Trophoblast cell (in vitro differentiated cells and primary cell): Measurements from ENCODE around the gene RAB7A.
"Not testable (repeated sequence)": the region's sequence is repeated elsewhere in the genome, so short reads cannot be mapped to it uniquely, and the experiment has no call there.

Experiments used
- DNase-seq, 2 donors: peaks; one replicate each; pipeline ENCODE4 v3.0.0-alpha.2; 2016
- H2AFZ ChIP-seq: 2 replicates; pipeline ENCODE4 v1.6.1; 2013; ENCODE audit warnings: low read length, moderate library complexity, mild to moderate bottlenecking; ENCODE audit not compliant: insufficient read depth, poor library complexity
- H2AK5ac ChIP-seq: 2 replicates; pipeline ENCODE4 v1.6.1; 2013; ENCODE audit warnings: mild to moderate bottlenecking, low read length
- H2BK120ac ChIP-seq: 2 replicates; pipeline ENCODE4 v1.6.1; 2013; ENCODE audit warnings: low read length, mild to moderate bottlenecking, moderate library complexity; ENCODE audit not compliant: insufficient read depth, poor library complexity
- H2BK12ac ChIP-seq: 2 replicates; pipeline ENCODE4 v1.6.1; 2013; ENCODE audit warnings: mild to moderate bottlenecking, low read length, moderate library complexity
- H2BK5ac ChIP-seq: 2 replicates; pipeline ENCODE4 v1.6.1; 2013; ENCODE audit warnings: low read length, low read depth, moderate library complexity, mild to moderate bottlenecking; ENCODE audit not compliant: poor library complexity
- H3K14ac ChIP-seq: 2 replicates; pipeline ENCODE4 v1.6.1; 2013; ENCODE audit warnings: mild to moderate bottlenecking, low read length
- H3K18ac ChIP-seq: 2 replicates; pipeline ENCODE4 v1.6.1; 2013; ENCODE audit warnings: mild to moderate bottlenecking, low read length
- H3K23ac ChIP-seq: 2 replicates; pipeline ENCODE4 v1.6.1; 2013; ENCODE audit warnings: low read length
- H3K27ac ChIP-seq: 2 replicates; pipeline ENCODE4 v1.5.1; 2013; ENCODE audit warnings: low read depth, mild to moderate bottlenecking, inconsistent platforms, low read length, moderate library complexity
- H3K27me3 ChIP-seq: 2 replicates; pipeline ENCODE4 v1.6.1; 2013; ENCODE audit warnings: inconsistent platforms, mild to moderate bottlenecking, low read length, moderate library complexity; ENCODE audit not compliant: insufficient read depth
- H3K36me3 ChIP-seq, 2 experiments: 1 replicate in 1 of 2; 2 replicates in 1 of 2; pipeline ENCODE4 v1.6.1; 2013; ENCODE audit warnings: low read length in 2 of 2, mild to moderate bottlenecking in 2 of 2, moderate library complexity in 1 of 2; ENCODE audit not compliant: insufficient read depth in 2 of 2, control insufficient read depth in 1 of 2
- H3K4ac ChIP-seq: 2 replicates; pipeline ENCODE4 v1.6.1; 2013; ENCODE audit warnings: low read depth, mild to moderate bottlenecking, low read length, moderate library complexity
- H3K4me1 ChIP-seq, 2 experiments: 1 replicate in 1 of 2; 2 replicates in 1 of 2; pipeline ENCODE4 v1.6.1; 2013; ENCODE audit warnings: low read length in 2 of 2, mild to moderate bottlenecking in 2 of 2, moderate library complexity in 1 of 2; ENCODE audit not compliant: insufficient read depth in 2 of 2, control insufficient read depth in 1 of 2
- H3K4me2 ChIP-seq: 2 replicates; pipeline ENCODE4 v1.6.1; 2013; ENCODE audit warnings: inconsistent platforms, mild to moderate bottlenecking, low read length, moderate library complexity
- H3K4me3 ChIP-seq: 2 replicates; pipeline ENCODE4 v1.5.1; 2013; ENCODE audit warnings: mild to moderate bottlenecking, low read depth, low read length, inconsistent platforms
- H3K79me1 ChIP-seq: one replicate; pipeline ENCODE4 v1.6.1; 2013; ENCODE audit warnings: low read length
- H3K79me2 ChIP-seq: 2 replicates; pipeline ENCODE4 v1.6.1; 2013; ENCODE audit warnings: low read length, mild to moderate bottlenecking; ENCODE audit not compliant: control insufficient read depth, insufficient read depth, poor library complexity
- H3K9ac ChIP-seq: 2 replicates; pipeline ENCODE4 v1.6.1; 2013; ENCODE audit warnings: mild to moderate bottlenecking, low read length
- H3K9me3 ChIP-seq: 2 replicates; pipeline ENCODE4 v1.6.1; 2013; ENCODE audit warnings: low read depth, mild to moderate bottlenecking, control low read depth, inconsistent platforms, low read length; ENCODE audit not compliant: insufficient read depth
- H4K12ac ChIP-seq: 2 replicates; pipeline ENCODE4 v1.6.1; 2013; ENCODE audit warnings: low read depth, mild to moderate bottlenecking, low read length, moderate library complexity
- H4K8ac ChIP-seq: 2 replicates; pipeline ENCODE4 v1.6.1; 2013; ENCODE audit warnings: low read depth, mild to moderate bottlenecking, low read length, moderate library complexity
- H4K91ac ChIP-seq: one replicate; pipeline ENCODE4 v1.6.1; 2013; ENCODE audit warnings: low read depth, mild to moderate bottlenecking, low read length, moderate library complexity
- WGBS: extraction: QIAGEN DNeasy Blood & Tissue Kit; methylation state at CpG from one replicate; pipeline ENCODE4 v1.1.7; 2013; ENCODE audit warnings: missing lambda C conversion rate; ENCODE audit not compliant: insufficient read length, insufficient coverage; ENCODE audit errors: extremely low coverage; 5-methylcytosine and 5-hydroxymethylcytosine counted together

RAB7A gene

DNA sequence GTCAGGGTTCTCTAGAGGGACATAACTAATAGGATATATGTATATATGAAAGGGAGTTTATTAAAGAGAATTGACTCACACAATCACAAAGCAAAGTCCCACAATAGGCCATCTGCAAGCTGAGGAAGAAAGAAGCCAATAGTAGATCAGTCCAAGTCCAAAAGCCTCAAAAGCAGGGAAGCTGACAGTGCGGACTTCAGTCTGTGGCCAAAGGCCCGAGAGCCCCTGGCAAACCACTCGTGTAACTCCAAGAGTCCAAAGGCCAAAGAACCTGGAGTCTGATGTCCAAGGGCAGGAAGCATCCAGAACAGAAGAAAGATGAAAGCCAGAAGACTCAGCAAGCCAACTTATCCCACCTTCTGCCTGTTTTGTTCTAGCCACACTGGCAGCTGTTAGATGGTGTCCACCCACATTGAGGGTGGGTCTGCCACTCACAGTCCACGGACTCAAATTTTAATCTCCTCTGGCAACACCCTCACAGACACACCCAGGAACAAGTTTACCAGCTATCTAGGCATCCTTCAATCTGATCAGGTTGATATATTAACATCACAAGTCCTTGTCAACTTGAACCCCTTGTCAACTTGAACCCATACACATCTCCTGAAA lies 99.2 kb downstream of the RAB7A start:
- no peak overlapping the region for H2AK5ac ChIP-seq
- WGBS: no CpG with 5 or more reads among the region's 4 CpGs
- no peak overlapping the region for H2BK12ac ChIP-seq

DNA sequence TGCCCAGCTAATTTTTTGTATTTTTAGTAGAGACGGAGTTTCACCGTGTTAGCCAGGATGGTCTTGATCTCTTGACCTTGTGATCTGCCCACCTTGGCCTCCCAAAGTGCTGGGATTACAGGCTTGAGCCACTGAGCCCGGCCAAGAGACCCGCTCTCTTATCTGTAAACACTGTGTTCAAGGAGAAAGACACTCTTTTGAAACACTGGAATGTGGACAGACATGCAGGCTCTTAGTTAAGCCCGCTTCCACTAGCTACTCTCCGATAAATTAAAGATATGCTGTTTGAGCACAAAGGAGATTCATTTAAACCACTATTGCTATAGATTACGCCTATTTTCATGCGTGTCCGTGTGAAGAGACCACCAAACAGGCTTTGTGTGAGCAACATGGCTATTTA lies 103.1 kb downstream of the RAB7A start:
- not testable (repeated sequence) for H3K79me2 ChIP-seq, H2AFZ ChIP-seq, H3K9ac ChIP-seq, H3K36me3 ChIP-seq, H3K4me3 ChIP-seq, H3K18ac ChIP-seq, H3K14ac ChIP-seq, H3K4me2 ChIP-seq, H2BK120ac ChIP-seq, H4K12ac ChIP-seq, H3K27me3 ChIP-seq, H2BK5ac ChIP-seq, H3K4ac ChIP-seq, H3K23ac ChIP-seq, H3K4me1 ChIP-seq, H2AK5ac ChIP-seq, H3K9me3 ChIP-seq, H4K8ac ChIP-seq, H3K27ac ChIP-seq, H4K91ac ChIP-seq, H2BK12ac ChIP-seq, H3K79me1 ChIP-seq
- no CpG with 5 or more reads among the region's 9 CpGs for WGBS
- peak in 1 of 2 donors; percentile 77 for DNase-seq

More for the DNA sequence above, 99.2 kb downstream of the RAB7A start:
- Histone ChIP-seq H3K18ac (no peak overlapping the region), H3K9ac (no peak overlapping the region), H2BK120ac (no peak overlapping the region), H3K9me3 (no peaks in the 10 kb centered on the region), H3K4ac (no peak overlapping the region), H3K36me3 (peaks cover 4% of the 10 kb centered on the region in 2 experiments), H4K91ac (no peak overlapping the region), H4K8ac (no peak overlapping the region), H3K4me2 (no peak overlapping the region), H3K27ac (no peak overlapping the region), H3K14ac (no peak overlapping the region), H2AFZ (no peak overlapping the region), H4K12ac (no peak overlapping the region), H3K4me1 (peaks cover 4 to 5% of the 10 kb centered on the region in 2 experiments), H3K27me3 (no peaks in the 10 kb centered on the region), H3K79me2 (no peaks in the 10 kb centered on the region), H3K79me1 (no peaks in the 10 kb centered on the region), H3K23ac (no peak overlapping the region), H3K4me3 (no peak overlapping the region), H2BK5ac (no peak overlapping the region)
- DNase-seq: no peak

DNA sequence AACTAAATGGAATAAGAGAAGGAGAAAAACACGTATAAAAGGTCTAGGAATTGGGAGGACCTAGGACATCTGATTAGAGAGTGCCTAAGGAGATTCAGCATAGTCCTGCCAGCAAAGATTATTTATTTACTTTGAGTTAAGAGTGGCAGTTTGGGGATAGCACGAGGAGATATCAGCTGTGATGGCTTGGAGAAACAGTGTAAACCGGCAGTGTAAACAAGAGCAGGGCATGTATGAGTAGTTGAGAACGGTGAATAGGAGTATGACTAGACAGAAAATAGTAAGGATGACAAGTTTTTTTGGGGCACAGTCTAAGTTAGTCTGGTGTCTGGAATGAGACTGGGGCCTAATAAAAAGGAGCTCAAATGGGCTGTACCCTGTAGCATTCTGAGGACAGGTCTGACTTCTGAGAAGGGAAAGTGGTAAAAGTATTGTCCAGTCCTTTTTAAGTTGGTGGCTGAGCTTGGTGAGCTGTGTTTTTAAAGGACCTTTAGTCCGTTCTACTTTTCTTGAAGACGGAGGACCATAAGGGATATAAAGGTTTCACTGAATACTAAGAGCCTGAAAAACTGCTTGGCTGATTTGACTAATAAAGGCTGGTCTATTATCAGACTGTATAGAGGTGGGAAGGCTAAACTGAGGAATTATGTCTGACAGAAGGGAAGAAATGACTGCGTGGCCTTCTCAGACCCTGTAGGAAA lies 104.1 kb downstream of the RAB7A start:
- H3K79me2 ChIP-seq, H2AK5ac ChIP-seq, H3K9me3 ChIP-seq, H3K27ac ChIP-seq, DNase-seq, H3K4me3 ChIP-seq, H2BK5ac ChIP-seq, H4K8ac ChIP-seq, H2BK12ac ChIP-seq, H3K14ac ChIP-seq, H3K36me3 ChIP-seq, H3K27me3 ChIP-seq, H4K91ac ChIP-seq, H2AFZ ChIP-seq, H3K9ac ChIP-seq, H3K18ac ChIP-seq, H3K23ac ChIP-seq, H3K4me2 ChIP-seq, H3K4ac ChIP-seq, H3K4me1 ChIP-seq, H2BK120ac ChIP-seq, H4K12ac ChIP-seq, H3K79me1 ChIP-seq: not testable (repeated sequence)
- no CpG with 5 or more reads among the region's 7 CpGs for WGBS

DNA sequence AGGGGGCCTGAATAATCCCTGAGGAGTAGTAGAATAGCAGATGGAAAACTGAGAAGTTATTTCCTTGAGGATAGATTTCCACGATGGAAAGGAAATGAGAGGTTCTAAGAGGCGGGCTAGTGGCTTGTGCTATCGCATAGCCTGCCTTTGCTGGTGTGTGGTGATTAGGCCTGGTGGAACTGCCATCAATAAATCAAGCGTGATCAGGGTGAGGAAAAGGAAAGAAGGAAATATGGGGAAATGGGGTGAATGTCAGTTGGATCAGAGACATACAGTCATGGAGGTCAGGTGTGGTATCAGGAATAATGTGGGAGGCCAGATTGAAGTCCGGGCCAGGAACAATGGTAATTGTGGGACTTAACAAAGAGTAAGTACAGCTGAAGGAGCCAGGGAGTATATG lies 104.8 kb downstream of the RAB7A start:
- not testable (repeated sequence) for H2AK5ac ChIP-seq, H3K79me2 ChIP-seq, H3K79me1 ChIP-seq, H3K27me3 ChIP-seq, H4K91ac ChIP-seq, H2BK5ac ChIP-seq, H3K4me3 ChIP-seq, H4K8ac ChIP-seq, H3K23ac ChIP-seq, H3K36me3 ChIP-seq, H3K4ac ChIP-seq, H3K14ac ChIP-seq, H3K9ac ChIP-seq, H4K12ac ChIP-seq, H3K18ac ChIP-seq, H3K4me2 ChIP-seq, H2BK12ac ChIP-seq, H3K4me1 ChIP-seq, H3K9me3 ChIP-seq, H2AFZ ChIP-seq, DNase-seq, H2BK120ac ChIP-seq, H3K27ac ChIP-seq
- no CpG with 5 or more reads among the region's 5 CpGs for WGBS
